Measurements from ENCODE around the gene SNX25.
"Not testable (repeated sequence)": the region's sequence is repeated elsewhere in the genome, so short reads cannot be mapped to it uniquely, and the experiment has no call there.

SNX25 gene

DNA sequence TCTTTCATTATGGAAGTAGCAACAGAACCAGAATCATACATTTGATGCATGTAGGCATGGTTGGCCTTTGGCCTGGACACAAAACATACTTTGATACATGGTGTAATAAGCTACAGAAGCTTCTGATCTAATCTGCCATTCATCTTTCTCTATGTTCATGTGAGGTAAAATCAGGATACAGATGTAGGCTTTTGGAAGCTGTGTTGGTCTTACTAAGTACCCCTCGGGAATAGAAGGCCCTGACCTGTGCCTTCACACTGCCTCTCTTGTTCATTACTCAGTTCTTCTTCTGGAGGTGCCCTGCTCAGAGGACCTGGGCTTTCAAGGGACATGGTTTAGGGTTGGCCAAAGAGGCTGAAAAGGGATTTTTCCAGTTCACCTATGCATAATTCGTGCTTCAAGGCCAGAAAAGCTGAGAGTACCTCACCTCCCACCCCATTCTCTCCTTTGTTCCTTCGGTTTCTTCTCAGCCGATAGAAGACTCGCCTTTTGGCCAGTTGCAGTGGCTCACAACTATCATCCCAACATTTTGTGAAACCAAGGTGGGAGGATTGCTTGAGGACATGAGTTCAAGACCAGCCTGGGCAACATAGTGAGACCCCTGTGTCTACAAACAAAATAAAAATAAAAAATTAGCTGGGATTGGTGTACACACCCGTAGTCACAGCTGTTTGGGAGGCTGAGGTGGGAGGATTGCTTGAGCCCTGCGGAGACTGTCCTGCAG is 25.9 kb downstream of the SNX25 start:
- DNase-seq, result no peak

DNA sequence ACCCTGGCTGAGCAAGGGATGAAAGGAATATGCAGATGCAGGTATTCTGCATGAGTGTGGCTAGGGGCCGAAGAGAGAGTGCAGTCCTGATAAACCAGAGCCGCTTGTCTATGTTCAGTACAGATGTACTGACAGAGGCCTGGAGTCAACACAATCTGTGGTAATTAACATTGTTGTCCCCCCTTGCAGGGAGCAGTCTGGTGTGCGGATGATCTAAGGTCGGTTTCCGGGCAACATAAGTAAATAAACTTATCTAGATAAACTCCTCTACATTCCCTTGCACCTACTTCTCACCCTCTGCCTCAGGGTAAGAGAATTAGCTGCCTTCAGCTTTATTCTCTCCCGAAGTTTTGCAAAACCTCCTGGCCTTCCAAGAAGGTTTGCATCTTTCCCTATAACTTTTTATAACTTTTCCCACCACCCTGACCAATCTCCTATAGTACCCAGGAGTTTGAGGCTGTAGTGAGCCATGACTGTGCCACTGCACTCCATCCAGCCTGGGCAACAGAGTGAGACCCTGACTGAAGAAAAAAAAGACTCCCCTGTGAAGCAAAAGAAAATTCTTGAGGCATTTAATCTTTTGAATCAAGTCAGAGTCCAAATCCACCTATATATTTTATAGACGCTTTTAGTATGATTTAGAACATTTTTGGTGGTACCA is 26.6 kb downstream of the SNX25 start:
- no peak for DNase-seq

DNA sequence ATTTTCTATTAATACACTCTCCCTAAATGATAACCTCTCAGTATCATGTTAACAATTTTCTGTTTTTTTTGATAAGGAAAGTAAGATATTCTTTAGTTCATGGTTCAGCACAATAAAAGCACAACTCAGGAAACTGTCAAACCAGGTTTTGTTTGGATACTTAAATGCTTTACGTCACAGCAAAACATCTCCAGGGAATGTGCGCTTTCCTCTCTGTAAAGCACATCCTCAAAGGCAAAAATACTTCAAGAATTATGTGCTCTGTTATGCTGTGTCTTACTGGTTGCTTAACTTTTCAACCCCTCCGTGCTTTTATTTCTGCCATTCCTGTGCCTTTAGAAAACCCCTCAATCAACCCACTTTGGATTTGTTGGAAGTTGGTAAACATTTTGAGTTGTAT is 27.8 kb downstream of the SNX25 start:
- DNase-seq, result no peak

DNA sequence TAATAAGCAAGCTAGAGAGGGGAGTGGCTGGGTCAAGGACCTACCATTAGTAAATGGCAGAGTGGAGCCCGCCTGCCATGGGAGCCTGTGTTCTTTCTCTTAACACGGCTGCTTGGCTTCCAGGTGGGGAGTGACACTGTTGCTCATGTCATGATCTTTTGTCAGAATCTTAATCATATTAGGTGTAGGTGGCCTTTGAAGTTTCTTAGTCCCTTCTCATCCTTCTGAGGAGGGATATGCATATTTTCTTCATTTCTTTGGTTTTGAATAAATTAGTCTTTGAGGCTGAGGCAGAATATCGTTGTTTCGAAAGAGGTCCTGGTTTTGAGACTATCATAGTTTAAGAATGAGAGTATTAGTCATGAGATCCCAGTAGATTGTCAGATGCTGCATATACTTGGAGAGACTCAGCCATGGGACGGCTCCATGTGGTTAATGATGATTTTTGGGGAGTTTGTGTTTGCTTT is 28.9 kb downstream of the SNX25 start:
- no peak for DNase-seq

DNA sequence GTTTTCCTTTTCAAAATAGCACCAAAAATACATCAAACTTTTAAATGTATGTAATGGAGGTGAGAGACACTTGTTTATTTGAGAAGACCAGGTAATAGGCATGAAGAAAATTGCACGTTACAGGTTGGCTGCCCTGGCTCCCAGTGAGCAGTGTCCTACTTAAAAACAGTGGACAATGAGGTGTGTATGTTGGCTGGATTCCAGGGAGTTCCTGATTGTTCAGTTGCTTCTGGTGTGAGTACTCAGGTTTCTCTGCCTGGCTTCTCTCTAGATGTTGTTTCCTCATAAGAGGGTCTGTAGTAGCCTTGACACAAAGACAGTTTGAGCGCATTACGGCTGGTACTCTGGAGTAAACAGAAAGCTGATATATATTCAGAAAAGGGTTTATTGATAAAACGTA is 29.4 kb downstream of the SNX25 start:
- DNase-seq, result no peak

DNA sequence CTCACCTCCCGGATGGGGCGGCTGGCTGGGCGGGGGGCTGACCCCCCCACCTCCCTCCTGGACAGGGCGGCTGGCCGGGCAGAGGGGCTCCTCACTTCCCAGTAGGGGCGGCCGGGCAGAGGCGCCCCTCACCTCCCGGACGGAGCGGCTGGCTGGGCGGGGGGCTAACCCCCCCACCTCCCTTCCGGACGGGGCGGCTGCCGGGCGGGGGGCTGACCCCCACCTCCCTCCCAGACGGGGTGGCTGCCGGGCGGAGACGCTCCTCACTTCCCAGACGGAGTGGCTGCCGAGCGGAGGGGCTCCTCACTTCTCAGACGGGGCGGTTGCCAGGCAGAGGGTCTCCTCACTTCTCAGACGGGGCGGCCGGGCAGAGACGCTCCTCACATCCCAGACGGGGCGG is 31.1 kb downstream of the SNX25 start:
- DNase-seq, result not testable (repeated sequence)

DNA sequence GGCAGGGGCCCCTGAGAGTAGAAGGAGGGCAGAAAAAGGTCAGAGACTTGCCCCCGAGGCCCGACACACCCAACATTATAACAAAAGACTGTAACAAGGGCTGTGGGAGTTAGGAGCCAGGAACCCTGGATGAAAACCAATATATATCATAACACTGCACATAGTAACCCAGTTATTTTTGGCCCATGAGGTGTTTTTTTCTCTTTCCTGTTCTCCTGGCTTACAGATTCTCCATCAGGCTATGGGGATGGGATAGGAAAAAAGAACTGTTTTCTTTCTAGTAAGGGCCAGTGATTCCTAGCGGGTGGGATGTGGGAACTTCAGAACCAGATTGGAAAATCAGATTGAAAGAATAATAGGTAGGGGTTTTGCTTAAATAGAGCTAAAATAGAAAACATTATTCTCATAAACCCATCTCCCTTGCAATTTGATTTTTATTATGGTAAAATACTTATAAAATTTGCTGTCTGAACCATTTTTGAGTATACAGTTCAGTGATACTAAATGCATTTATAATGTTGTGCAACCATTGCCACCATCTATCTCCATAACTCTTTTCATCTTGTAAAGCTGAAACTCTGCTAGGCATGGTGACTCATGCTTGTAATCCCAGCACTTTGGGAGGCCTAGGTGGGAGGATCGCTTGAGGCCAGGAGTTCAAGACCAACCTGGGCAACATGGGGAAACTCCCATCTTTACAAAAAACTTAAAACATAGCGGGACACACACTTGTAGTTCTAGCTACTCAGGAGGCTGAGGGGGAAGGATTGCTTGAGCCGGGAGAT is 33.5 kb downstream of the SNX25 start:
- no peak for DNase-seq

DNA sequence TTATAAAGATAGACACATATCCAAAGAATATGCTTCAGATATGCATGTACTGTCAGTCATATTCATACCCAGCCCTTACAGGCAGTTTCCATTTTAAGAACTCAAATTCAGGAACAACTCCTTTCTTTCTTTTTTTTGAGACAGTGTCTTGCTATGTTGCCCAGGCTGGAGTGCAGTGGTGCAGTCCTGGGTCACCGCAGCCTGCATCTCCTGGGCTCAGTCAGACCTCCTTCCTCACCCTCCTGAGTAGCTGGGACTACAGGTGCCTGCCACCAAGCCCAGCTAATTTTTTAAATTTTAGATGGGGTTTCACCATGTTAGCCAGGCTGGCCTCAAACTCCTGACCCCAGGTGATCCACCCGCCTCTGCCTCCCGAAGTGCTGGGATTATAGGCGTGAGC is 34.5 kb downstream of the SNX25 start:
- no peak for DNase-seq

DNA sequence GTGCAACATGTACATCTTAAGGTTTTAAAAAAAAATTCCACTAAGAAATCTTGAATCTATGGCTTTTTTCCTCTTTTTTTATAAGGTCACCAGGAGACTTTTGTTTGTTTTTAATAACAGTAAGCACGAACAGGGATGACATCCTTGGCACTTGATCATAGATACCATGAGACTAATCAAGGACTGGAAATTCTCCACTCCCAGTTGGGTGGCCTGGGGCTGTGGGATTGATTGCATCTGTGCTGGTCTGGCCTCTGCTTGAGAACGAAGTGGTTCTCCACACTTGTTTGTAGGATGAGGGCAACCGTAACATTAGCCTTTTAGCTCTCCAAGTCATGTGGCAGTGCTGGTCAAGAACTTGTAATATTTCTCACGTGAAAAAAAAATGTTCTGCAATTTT is 35.4 kb downstream of the SNX25 start:
- no peak for DNase-seq

DNA sequence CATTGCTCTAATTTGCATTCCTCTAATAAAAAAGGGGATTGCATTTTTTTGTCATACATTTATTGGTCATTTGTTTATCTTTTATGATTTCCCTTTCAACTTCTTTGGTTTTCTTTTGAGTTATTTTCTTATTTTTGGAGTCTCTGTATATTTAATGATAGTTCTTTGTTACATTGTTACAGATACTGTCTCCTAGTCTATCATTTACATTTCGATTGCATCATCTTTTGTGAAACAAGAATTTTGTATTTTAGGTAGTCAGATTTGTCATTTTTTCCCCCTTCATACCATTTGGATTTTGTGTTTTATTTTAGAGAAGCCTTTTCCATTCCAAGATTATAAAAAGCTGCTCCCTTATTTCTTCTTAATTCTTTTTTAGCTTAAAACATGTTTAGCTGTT is 37.1 kb downstream of the SNX25 start:
- DNase-seq, result no peak

DNA sequence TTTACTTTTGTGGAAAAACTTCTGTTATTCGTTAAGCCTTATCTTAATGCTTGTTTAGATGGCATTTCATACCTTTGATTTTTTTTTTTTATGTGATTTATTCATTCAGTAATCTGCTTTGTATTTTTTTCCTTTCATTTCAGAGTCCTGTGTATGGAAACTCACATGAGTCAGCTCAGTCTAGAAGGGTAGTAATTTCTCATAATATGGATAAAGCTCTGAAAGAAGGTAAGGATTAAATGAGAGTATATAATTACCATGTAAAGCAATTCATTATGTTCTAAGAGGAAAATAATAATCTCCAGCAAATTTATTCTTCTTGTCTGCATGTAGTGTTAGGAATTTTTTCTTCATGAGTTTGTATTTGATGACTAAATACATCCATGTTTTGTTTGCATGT is 37.8 kb downstream of the SNX25 start:
- DNase-seq, result no peak

DNA sequence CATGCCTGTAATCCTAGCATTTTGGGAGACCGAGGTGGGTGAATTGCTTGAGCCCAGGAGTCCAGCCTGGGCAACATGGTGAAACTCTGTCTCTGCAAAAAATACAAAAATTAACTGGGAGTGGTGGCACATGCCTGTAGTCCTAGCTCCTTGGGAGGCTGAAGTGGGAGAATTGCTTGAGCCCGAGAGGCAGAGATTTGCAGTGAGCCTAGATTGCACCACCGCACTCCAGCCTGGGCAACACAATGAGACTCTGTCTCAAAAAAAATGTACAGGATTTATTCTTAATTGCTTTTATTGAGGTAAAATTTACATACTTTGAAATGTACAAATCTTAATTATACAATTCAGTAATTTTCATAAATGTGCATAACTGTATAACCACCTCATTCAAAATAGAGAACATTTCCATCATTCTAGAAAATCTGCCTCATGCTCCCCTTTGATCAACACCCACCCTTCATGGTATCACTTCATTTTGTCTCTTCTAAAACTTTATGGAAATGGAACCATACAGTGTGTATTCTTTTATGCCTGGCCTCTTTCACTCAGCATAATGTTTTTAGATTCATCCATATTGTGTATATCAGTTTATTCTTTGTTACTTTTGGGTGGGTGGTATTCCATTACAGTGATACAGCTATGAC is 39.1 kb downstream of the SNX25 start:
- no peak for DNase-seq

DNA sequence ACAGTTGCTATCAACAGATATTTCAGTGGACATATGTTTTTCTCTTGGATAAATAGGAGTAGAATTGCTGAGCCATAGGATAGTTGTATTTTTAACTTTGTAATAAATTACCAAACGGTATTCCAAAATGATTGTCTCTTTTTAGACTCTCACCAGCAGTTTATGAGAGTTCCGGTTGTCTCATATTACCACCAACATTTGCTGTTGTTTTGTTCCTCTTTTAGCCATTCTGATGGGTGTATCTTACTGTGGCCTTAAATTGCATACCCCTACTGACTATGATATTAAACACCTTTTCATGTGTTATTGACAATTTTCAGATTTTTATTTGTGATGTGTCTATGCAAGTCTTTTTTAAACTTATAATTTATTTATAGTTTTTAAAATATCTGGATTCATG is 39.7 kb downstream of the SNX25 start:
- DNase-seq, result no peak

DNA sequence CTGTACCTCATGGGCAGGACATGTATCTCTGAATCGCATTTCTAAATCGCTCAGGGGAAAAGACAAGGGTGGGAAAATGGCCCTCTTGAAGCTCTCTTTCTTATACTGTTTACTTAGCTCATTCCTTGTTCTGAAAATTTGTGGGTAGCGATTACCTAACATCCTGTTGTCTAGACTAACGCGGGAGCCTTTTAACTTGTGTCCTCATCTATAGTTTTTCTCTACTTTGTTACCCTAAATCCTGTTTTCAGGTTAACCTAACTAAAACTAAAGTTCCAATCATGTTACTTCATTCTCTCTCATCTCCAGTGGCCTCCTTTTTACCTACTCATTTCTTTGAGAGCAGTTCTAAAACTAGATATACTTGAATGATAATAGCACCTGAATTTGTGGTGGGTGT is 45.0 kb downstream of the SNX25 start:
- peak; percentile 56 for DNase-seq

DNA sequence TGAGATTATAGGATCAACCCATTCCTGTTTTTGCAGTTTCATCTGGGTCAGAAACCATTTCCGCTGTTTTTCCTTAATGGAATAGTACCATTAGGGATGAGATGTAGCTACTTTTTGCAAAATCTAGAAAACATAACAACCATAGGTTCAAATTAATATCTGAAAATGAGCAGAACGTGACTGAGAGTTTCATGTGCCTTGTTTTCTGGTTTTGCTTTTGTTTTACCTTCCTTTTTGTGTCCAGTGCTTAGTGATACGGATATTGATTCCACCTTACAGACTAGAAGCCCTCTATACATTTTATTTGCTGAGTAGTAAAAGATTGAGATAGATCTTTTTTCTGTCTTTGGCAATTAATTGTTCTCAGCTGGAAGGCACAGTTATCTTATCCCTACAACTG is 46.5 kb downstream of the SNX25 start:
- DNase-seq, result peak; percentile 22

DNA sequence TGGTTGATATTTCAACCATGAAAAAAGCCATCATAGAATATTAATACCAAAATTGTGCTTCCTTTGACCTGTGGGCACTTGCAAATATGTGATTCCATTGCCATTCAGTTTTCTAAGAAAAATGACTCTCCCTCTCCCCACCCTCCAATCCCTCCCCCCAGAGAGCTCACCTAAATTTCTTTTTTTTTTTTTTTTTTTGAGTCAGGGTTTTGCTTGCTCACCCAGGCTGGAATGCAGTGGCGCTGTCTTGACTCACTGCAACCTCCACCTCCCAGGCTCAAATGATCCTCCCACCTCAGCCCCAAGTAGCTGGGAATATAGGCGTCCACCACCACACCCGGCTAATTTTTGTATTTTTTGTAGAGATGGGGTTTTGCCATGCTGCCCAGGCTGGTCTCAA is 47.0 kb downstream of the SNX25 start:
- DNase-seq, result no peak

DNA sequence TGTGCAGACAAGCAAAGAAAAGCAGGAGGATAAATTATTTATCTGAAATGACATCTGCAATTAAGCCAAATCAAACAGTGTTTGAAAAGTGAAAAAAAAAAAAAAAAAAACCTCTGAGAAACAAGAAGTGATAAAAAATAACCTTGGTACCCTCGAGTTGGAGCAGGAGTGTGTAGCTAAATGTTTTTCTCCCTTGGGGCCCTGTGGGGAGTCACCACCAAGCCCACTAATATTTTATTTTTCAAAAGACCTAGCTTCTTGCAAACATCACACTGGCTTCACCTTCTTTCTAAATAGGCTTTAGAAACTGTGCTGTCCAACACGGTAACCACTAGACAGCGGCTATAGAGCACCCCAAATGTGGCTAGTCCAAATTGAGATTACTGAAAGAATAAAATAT is 47.7 kb downstream of the SNX25 start:
- DNase-seq, result no peak

DNA sequence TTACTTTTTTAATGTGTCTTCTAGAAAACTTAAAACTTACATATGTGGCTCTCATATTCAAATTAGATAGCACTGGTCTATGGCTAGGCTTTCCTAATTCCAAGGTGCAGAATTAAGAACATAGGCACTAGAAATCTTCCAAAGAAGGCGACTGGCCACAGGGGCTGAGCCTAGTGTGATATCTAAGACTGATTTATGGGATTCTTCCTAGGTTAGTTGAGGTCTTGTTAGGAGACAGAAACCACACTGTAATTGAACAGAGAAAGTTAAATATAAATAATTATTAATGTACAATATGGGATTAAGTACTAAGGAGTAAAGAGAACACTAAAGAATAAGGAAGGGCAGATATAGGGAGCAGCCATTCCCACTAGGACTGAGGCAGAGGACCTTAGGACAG is 48.3 kb downstream of the SNX25 start:
- no peak for DNase-seq

DNA sequence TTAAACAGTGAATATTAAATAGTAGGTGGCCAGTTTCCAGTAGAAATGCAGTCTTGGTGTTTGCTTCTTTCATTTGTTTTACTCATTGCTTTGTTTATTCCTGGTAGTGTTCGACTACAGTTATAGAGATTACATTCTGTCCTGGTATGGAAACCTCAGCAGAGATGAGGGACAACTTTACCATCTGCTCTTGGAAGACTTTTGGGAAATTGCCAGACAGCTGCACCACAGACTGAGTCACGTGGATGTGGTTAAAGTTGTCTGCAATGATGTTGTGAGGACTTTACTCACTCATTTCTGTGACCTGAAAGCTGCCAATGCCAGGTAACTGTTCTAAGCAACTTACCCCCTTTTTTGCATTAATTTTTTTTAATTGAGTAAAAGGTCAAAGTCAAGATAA is 49.3 kb downstream of the SNX25 start:
- DNase-seq, result peak; percentile 24

DNA sequence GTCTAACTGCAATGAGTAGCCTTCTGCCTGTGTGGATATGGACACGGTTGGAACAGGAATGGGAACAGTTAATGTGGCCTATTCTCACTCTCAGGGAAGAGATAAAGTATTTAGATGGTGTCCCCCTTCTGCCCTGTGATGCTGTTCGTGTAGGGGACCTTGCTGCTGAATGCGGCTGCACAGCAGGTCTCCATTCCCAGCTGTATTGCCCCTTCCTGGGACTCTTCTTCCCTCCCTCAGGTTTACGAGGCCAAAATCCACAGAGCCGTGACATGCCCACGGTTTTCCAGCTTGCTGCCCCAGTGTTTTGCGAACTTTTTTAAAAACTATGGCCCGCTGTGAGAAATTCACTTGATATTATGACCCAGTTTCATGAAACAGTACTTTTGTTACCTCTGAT is 50.3 kb downstream of the SNX25 start:
- no peak for DNase-seq

DNA sequence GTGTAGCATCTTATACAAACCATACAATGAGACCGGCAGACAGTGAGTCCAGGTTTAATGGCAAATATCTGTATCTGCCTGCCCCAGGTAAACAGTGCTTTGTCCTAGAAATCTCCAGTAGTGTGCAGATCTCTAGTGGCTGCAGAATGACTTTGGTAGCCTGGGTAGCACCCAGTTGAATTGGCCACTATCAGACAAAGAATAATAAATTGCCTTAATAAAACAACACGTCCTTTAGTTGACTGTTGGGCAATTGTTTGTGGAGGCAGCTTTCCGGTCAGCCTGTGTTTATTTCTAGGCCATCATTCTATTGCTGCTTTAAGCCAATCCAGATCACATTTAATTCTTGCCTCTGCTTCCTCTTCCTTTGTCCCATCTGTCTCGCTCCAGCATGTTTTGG is 52.5 kb downstream of the SNX25 start:
- DNase-seq, result no peak

DNA sequence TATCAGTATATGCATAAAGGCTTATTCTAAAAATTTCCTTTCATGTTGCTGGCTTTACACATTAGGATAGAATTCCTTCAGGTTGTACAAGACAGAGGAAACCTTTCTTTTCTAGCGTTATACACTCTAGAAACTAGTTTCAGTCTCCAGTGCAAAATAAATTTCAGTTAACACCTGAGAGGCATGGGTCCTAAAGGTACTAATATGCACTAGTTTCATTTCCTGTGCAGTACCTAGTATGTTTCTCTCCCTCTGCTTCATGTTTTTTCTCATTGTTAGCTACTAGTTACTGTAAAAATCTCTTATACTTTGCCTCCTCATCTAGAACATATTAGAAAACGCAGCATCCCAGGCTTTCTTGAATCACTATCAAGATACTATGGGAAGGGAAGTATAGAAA is 54.0 kb downstream of the SNX25 start:
- DNase-seq, result no peak

DNA sequence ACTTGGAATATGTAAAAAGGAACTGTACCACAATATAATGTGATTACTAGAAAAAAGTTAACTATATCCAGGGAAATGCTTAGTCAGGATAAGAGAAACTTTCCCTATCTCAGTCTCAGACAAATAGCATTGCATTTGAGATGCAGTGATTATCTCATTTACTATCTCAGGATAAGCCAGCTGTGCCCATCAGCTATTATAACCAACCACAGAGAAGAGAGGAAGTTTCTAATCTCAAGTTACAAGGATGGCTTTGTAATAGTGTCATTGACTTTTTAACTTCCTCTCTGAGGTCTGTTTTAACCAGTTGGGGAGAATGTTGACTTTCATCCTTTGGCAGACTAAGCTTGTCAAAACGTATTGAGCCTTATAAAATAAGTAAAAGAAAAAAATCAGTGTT is 56.5 kb downstream of the SNX25 start:
- no peak for DNase-seq

DNA sequence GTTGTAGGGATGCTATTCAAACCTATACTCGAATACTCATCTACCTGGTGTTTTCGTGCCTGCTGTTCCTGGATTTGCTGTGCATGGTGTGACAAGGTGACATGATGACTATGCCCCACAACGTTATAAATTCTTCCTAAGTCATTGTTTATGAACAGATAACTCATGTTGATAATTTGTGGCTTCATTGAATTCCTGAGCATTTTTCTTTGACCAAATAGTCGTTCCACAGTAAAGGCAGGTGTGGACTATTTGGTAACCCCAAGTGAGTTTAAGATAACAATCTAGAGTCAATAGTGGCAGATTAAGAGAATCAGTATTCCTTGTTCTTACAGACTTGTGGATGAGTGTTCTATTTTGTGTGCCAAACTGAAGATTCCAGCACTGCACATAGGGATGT is 59.9 kb downstream of the SNX25 start:
- no peak for DNase-seq

Data from CD4-positive, alpha-beta T cell treated with Interleukin-21 for 1 hour (primary cell).